GM19328 (cell line): ENCODE results near the gene DTWD2.
A peak's percentile ranks its signal among the peaks of the same experiment; 100 is the strongest.
"Not testable (repeated sequence)": the region's sequence is repeated elsewhere in the genome, so short reads cannot be mapped to it uniquely, and the experiment has no call there.

Experiments
- ATAC-seq: cut with Tn5 transposase; IDR thresholded peaks from one replicate; pipeline ENCODE4 v1.9.1; 2021; ENCODE audit warnings: mild to moderate bottlenecking, moderate library complexity; ENCODE audit not compliant: unreplicated experiment

DTWD2 gene

DNA sequence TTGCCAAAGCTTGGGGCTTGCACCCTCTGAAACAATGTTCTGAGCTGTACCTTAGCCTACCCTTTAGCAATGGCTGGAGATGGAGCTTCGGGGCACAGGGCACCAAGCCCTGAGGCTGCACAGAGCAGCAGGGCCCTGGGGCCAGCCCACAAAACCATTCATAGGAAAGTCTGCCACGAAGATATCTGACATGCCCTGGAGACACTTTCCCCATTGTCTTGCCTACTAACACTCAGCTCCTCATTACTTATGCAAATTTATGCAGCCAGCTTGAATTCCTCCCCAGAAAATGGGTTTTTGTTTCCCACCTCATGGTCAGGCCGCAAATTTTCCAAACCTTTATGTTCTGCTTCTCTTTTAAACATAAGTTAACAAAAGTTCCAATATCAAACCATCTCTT, 105.7 kb downstream of the DTWD2 start:
- no peak for ATAC-seq

DNA sequence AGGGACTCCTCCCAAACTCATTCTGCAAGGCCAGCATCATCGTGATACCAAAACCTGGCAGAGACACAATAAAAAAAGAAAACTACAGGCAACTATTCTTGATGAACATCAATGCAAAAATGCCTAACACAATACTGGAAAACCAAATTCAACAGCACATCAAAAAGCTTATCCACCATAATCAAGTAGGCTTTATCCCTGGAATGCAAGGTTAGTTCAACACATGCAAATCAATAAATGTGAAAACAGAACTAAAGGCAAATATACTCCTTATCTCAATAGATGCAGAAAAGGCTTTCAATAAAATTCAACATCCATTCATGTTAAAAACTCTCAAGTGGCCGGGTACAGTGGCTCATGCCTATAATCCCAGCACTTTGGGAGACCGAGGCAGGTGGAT, 111.5 kb downstream of the DTWD2 start:
- ATAC-seq, result not testable (repeated sequence)

DNA sequence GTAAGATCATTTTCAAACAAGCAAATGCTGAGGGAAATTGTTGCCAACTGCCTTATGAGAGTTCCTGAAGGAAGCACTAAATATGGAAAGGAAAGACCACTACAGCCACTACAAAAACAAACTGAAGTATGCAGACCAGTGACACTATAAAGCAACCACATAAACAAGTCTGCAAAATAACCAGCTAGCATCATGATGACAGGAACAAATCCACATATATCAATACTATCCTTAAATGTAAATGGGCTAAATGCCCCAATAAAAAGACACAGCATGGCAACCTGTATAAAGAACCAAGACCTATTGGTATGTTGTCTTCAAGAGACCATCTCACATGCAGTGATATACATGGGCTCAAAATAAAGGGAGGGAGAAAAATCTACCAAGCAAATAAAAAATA, 113.2 kb downstream of the DTWD2 start:
- ATAC-seq, result no peak

DNA sequence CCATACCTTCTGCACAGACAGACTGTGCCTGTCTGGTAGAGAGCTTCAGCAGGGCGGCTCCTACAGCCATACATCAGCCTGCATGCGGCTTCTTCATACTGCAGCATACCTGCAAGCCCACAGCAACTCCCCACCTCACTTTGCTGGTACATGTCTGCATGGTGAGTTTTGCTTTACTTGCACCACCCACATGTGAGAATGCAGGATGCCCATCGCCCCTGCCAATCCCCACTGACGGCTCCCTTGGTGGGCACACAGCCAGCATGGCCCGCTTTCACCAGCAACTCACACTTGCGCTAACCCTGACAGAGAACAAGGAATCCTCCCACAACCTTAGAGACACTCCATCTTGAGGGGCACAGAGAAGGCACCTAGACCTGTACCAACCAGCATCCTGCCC, 114.9 kb downstream of the DTWD2 start:
- no peak for ATAC-seq

DNA sequence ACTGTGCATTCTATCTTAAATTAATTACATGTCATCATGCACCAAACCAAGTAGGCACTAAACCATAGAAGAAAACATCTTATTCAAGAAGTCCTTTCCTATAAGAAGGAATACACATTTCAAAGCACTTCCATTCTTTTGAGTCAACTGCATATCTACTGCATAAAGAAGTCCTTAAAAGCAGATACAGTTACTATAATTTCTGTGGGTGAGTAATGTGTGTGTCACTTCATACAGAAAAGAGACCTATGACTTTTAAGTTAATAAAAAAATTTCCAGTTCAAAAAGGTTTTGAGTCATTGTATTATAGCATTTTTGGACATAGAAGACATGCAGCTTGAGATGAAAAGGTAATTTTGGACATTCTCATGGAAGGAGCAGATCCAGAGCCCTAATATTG, 125.0 kb downstream of the DTWD2 start:
- ATAC-seq, result no peak

DNA sequence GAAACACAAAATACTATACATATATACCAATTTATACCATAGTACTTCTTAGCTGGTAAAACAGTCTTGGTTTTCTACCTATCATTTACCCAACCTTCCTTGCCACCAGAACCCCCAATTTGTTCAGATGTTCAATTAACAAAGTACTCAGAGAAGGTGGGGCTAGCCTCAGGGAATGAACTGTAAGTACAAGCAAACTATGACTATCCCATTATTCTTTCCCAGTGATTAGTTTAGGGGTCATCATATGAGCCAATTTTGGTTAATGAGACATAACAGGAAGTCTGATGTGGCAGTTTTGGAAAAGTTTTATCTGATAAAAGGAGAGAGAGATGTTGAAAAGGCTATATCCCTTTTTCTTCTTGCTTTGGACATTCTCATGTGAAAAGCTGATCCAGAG, 125.8 kb downstream of the DTWD2 start:
- ATAC-seq, result no peak

DNA sequence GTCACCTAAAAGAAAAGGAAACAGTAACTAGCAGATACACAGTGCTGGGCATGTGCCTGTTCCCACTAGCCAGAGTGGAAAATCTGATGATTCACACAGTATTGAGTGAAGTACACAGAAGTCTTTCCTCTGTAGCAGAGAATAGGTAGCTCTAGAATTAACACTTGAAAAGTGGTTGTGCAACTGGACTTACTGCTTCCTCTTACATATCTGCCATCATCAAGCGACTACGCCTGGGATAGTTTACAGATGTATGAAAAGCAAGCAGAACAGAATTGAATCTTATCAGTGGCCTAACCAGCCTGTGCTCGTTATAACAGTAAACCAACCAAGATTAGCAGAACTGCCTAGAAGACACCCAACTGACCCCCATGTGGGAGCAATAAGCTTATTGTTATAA, 130.6 kb downstream of the DTWD2 start:
- ATAC-seq, result no peak

DNA sequence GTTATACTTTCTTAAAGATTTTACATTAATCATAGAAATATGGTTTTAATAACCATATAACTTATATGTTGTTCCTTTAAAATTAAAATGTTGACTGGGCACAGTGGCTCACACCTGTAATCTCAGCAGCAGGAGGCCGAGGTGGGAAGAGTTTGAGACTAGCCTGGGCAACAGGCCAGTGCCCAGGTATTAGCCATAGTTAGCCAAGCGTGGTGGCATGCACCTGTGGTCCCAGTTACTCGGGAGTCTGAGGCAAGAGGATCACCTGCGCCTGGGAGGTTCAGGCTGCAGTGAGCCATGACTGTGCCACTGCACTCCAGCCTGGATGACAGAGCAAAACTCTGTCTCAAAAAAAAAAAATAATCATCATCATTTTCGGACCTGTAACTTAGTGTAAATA, 133.5 kb downstream of the DTWD2 start:
- no peak for ATAC-seq

DNA sequence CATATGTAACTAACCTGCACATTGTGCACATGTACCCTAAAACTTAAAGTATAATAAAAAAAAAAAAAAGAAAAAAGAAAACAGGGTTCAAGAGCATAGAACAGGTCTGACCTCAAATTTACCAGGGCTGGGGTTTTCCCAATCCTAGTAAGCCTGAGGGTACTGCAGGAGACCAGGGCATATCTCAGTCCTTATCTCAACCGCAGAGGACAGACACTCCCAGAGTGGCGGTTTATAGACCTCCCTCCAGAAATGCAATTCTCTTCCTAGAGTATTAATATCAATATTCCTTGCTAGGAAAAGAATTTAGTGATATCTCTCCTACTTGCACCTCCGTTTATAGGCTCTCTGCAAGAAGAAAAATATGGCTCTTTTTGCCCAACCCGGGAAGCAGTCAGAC, 136.6 kb downstream of the DTWD2 start:
- ATAC-seq, result not testable (repeated sequence)

DNA sequence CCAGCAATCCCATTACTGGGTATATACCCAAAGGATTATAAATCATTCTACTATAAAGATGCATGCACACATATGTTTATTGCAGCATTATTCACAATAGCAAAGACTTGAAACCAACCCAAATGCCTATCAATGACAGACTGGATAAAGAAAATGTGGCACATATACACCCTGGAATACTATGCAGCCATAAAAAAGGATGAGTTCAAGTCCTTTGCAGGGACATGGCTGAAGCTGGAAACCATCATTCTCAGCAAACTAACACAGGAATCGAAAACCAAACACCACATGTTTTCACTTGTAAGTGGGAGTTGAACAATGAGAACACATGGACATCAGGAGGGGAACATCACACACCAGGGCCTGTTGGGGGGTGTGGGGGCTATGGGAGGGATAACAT, 138.8 kb downstream of the DTWD2 start:
- ATAC-seq, result not testable (repeated sequence)

DNA sequence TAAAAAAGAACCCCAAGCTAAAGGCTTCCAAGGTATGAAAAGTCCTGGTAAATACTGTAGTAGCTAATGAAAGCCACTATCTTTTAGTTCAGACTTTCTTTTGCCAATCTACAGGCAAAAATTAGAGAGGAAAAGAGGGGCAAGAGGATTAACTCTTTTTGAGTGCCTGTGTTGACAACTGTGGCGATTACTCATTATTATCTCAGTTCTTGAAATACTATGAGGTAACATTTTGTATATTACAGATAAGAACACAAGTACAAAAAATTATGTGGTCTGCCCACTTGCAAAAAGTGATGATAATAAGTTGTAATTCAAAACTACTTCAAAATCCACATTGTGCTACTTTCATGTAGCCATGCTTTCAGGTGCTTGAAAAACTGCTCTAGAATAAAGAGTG, 144.0 kb downstream of the DTWD2 start:
- ATAC-seq, result no peak

DNA sequence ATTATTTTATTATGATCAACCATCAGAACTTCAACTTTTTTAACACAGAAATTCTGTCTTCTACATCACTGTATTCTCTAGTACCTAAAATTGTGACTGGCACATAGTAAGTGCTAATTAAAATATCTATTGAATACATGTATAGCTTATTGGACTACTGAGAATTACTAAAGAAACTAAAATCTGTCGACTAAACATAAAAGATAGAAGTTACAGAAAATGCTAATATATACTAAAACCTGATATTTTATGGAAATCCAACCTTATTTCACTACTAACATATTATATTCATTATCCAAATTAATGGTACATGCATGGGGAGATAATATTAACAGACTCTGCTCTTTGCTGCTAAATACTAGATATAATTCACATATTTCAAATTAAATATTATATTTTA, 153.6 kb downstream of the DTWD2 start:
- ATAC-seq, result no peak

DNA sequence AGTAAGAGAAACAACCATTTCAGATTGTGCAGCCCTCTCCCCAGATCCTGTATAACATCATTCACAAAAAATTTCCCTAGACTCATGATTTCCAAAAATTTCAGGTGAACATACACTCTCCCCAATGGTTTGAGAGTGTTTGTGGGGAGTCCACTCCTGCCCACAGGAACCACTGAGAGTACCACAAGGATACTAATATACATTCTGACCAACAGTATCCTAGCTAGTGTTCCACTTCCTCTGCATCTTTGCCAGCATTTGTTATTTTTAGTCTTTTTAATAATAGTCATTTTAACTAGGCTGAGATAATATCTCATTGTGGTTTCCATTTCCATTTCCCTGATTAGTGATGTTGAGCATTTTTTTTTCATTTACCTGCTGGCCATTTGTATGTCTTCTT, 155.4 kb downstream of the DTWD2 start:
- no peak for ATAC-seq

DNA sequence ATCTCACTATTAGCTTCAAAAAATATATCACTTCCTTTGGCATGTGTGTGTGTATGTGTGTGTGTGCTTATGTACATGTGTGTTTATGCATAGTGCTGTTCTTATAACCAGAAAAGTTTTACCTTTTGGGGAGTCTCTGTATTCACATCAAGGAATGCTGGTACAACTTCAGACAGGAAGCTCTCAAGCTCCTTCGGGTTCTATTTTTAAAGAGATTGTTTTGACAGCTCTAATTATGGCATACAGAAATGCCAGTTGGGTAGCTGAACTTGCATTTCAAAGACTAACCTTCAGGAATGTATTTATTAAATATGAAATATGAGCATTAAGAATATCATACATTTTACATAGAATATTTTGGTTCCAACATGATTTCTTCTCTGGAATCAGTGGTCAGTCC, 163.1 kb downstream of the DTWD2 start:
- no peak for ATAC-seq

DNA sequence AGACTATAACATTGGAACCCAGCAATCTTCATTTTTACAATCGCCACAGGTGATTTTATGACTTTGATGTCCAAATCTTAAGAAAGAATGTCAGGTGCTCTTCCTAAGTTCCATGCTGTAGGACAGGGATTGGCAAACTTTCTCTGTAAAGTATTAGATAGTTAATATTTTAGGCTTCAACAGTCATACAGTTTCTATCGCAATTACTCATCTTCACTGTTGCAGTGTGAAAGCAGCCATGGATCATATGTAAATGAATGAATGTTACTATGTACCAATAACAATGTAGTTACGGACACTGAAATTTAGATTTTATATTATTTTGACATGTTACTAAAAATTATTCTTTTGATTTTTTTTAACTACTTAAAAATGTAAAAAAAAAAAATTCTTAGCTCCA, 169.7 kb downstream of the DTWD2 start:
- ATAC-seq, result no peak

DNA sequence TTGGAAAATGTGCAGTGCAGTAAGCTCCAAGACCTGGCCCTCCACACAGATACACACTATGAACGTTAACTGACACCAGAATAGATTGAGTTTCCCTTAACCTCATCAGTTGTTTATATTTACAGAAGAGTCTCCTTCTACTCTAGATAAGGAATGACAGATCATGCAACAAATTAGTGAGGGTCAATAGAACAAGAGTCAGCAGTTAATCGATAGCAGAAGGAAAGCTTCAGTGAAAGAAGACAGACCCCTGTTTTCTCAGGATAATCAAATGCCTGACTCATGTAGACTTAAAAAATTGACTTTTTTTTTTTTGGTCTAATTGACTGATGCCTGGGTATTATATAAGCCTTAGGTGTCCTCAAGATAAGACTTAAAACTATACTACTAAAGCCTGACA, 179.9 kb downstream of the DTWD2 start:
- ATAC-seq, result no peak

DNA sequence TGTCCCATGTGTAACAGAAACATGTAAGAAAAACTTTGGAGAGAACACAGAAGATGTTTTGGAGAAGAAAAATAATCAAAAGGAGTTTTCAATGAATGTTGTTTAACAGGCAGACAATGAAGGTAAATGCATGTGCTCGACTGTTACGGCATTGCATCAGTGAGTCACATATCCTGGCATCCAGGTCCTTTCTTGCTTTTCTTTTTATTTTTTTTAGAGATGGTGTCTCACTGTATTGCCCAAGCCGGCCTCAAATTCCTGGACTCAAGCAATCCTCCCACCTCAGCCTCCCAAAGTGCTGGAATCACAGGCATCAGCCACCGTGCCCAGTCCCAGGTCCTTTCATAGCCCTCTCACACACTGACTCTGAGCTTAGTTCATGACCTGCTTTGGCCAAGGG, 181.8 kb downstream of the DTWD2 start:
- ATAC-seq, result no peak

DNA sequence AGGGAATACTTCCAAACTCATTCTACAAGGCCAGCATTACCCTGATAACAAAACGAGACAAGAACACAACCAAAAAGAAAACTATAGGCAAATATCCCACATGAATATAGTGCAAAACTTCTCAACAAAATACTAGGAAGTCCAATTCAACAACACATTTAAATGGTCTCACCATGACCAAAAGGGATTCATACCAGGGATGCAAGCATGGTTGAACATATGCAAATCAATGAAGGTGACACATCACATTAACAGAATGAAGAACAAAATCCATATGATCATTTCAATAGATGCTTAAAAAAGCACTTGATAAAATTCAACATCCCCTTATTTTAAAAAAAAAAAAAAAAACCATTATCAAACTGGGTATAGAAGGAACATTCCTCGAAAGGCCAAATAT, 186.0 kb downstream of the DTWD2 start:
- no peak for ATAC-seq

DNA sequence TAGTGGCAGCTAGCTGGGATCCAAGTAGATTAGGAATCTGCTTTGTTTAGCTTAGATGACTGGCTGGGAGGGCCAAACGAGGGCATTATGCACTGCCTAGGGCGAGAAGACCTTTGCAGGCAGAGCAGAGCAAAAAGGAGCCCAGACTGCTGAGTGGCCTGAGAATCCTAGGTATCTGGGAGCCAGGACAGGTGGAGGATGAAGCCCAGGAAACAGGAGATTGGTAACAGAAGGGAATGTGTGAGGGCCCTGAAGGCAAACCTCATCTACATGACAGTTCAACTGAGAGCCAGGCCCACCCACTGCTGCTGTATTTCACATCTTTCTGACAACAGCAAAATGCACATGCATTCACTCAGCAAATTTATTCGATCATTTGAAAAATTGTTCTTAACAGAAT, 192.3 kb downstream of the DTWD2 start:
- no peak for ATAC-seq

DNA sequence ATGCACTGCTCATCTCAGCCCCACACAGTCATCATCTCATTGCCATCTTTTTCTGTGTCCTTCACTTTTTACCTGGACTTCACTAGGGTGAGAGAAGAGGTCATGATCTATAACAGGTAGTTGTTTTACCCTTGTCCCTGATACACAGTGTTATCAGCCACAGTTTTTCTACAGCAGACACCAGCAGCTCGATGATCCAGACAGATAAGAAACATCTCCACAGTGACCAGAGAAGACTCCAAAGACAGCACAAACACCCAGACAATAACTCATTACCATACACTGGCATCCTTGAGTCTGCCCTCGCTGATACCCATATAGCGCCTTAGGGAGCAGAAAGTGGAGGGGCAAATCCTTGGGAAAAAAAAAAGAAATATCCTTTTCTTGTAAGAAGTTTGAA, 194.1 kb downstream of the DTWD2 start:
- no peak for ATAC-seq

DNA sequence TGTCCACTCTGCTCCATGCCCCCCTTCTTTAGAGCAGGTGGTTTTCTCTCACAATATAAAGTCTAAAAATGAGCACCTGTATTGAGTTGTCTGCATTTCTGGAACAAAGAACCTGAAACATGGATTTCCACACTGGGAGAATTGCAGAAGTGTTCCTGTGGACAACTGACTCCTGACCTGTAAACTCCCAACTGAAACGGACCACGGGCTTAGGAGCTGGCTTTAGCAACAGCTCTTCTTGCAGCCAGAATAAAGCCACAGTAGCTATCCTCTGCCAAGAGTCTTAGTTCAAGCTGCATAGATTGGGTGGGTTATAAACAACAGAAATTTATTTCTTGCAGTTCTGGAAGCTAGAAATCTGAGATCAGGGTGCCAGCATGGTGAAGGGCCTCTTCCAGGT, 194.7 kb downstream of the DTWD2 start:
- ATAC-seq, result no peak

DNA sequence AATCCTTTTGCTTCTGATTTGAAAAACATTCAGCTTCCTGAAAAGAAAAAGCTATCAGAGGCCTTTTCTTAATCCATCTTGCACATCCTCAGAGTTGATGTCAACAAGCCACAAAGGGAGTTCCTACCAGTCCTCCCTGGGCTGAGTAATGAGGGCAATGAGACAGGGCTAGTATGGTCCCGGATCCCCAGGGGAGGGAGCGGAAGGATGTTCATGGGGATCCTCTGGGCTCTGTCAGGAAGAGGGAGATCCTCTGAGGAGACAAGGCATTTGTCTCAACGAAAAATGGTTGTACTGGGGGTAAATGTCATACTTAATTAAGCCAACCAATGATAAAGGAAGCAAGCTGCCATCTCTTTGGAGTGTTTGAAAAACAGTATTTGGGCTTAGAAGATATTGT, 195.3 kb downstream of the DTWD2 start:
- ATAC-seq, result no peak

DNA sequence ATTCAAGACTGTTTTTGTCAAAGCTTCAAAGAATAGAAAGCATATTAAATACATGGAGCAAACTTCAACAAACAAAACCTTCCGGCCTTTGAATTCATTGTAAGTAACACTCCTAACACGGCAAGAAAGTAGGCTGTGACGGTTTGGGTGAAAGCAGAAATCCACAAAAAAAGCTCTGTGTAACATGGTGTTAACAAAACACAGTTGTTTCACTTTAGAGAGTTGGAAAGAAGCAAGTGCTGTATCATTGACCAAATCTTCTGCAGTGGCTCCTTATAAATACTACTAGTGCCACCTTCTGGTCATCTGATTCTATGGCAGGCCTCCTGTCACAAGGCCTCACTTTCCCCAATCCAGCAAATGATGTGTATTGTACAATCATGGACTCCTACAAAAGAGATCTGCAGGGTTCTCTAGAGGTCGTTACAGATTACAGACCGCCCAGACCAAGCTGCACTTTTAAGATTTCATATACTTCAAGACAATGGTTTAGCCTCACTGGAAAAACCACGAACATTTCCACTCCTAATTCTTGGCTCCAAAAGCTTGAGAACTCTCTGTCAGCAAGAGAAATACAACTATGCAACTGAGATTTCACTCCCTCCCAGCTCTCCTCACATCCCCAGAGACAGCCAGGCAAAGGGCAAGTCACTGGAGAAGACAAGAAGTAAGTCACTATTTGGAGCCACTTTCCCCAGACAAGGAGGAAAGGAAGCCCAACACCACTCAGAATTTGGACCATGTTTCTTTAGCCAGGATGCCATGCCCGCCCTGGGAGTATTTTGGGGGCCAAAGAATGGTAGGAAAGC, 196.2 kb downstream of the DTWD2 start:
- ATAC-seq, result peak; percentile 97
